Fibroblast of pulmonary artery (primary cell): ENCODE measurements around the gene TYK2.

Experiments used
- DNase-seq: peaks from one replicate; pipeline ENCODE4 v3.0.0-alpha.2; 2010; ENCODE audit warnings: low read depth
- H3K4me3 ChIP-seq: replicated peaks from 2 replicates; pipeline ENCODE4 v1.5.1; 2011; ENCODE audit warnings: low read depth, mild to moderate bottlenecking, control low read depth, low read length, moderate library complexity
- TF ChIP-seq, protein P1 (sequence below): IDR thresholded peaks from 2 replicates; pipeline ENCODE4 v1.5.1; 2011; ENCODE audit warnings: mild to moderate bottlenecking, control low read depth, low read length, inconsistent platforms; ENCODE audit errors: missing control alignments

TYK2 gene

DNA sequence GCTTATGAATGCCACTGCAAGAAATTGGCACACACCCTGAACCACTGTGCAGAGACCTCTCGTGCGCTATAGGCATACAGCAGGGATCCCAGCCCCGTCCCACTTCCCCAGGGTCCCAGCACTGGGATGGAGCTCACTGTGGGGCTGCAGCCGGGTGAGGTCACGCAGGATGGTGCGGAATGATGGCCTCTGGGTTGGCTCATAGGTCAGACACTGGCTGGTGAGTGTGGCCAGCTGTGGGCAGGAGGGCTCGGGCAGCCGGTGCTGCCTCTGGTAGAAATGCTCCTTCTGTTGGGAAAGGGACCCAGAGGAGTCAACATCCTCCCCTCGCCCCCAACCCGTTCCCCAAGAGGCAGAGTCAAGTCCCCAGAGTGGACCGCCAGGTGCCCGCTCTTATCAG is 23.9 kb downstream of the TYK2 start:
- no peak for DNase-seq
- TF ChIP-seq, protein P1, sequence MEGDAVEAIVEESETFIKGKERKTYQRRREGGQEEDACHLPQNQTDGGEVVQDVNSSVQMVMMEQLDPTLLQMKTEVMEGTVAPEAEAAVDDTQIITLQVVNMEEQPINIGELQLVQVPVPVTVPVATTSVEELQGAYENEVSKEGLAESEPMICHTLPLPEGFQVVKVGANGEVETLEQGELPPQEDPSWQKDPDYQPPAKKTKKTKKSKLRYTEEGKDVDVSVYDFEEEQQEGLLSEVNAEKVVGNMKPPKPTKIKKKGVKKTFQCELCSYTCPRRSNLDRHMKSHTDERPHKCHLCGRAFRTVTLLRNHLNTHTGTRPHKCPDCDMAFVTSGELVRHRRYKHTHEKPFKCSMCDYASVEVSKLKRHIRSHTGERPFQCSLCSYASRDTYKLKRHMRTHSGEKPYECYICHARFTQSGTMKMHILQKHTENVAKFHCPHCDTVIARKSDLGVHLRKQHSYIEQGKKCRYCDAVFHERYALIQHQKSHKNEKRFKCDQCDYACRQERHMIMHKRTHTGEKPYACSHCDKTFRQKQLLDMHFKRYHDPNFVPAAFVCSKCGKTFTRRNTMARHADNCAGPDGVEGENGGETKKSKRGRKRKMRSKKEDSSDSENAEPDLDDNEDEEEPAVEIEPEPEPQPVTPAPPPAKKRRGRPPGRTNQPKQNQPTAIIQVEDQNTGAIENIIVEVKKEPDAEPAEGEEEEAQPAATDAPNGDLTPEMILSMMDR = no peak
- no peak overlapping the region for H3K4me3 ChIP-seq

DNA sequence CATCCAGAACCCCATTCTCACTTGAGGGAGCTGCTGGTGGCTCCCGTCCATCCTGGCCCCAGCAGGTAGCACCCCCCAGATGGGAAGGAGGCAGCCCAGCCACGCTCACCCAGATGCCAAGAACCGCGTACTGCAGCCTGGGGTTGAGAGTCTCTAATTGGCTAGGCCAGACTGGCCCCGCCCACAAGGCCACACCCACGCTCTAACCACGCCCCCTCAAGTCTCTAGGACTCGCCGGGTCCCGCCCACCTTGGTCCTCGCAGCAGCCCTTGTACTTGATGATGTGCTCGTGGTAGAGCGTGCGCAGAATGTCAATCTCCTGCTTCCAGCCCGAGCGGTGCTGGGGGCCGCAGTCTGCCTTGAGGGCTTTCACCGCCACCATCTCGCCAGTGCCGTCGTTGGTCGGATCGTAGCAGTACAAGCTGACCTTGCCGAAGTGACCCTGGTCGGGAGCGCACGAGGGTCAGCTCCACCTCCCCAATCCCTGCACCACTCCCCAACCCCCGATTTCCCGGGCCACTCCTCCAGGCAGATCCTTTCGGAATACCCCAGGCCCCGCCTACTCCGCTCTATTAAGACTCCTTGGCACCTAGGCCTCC is 26.5 kb downstream of the TYK2 start:
- peak; percentile 15 for DNase-seq
- TF ChIP-seq, protein P1 = no peak
- no peak overlapping the region for H3K4me3 ChIP-seq

DNA sequence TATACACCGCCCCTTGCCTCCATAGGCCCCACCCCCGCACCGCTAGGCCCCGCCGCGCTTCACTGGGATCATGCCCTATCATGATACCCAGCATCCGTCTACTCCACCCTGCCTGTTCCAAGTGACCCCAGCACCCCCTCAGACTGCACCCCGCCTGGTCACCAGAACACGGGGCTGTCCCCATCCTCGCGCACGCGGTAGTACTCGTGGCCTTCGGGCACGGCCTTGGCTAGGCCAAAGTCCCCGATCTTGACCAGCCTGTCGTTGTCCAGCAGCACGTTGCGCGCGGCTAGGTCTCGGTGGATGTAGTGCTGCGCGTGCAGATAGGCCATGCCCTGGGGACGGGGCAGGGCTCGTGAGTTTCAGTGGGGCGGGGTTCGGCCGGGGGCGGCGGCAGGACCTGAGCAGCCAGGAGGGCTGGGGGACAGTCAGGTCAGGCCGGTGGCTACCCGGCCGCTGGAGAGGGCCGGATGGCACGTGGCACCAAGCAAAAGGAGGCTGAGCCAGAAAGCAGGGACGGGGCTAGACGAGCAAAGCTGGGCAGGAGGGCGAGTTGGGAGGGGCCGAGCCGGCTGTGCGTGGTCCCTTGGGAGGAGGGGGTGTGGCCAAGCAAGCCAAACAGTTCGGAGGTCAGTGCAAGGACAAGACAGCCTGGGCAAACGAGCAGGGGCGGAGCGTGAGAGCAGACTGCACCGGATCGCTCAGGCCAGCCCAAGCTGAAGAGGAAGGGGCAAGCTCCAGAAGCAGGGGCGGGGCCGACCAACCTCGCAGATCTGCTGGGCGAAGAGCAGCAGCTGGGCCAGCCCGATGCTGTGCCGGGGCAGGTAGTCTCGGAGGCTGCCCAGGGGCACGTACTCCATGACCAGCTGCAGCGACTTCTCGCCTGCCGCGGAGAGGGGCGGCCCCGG is 27.4 kb downstream of the TYK2 start:
- no peak for DNase-seq
- no peak overlapping the region for H3K4me3 ChIP-seq
- TF ChIP-seq, protein P1 = no peak

DNA sequence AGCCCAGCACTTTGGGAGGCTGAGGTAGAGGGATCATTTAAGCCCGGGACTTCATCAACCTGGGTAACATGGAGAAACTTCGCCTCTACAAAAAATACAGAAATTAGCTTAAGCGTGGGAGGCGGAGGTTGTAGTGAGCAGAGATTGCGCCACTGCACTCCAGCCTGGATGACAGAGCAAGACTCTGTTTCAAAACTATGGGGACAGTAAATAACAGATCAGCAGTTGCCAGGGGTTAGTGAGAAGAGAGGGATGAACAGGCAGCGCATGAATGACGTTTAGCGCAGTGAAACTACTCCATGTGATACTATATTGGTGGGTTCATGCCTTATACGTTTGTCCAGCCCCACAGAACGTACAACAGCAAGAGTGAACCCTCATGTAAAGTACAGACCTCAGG is 33.9 kb downstream of the TYK2 start:
- no peak overlapping the region for H3K4me3 ChIP-seq
- TF ChIP-seq, protein P1 = no peak
- DNase-seq = peak; percentile 63

DNA sequence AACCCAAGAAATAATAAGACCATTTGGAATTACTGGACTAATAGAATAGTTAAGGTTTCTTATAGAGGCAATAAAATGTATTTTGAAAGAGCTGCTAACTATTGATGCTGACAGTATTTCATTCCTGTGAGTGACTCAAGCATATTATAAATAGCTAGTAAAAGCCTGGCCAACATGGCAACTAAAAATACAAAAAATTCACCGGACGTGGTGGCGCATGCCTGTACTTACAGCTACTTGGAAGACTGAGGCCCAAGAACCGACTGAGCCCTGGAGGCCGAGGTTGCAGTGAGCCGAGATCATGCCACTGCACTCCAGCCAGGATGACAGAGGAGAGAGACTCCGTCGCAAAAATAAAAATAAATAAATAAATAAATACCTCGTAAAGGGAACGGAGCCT is 35.6 kb downstream of the TYK2 start:
- TF ChIP-seq, protein P1 = no peak
- DNase-seq = no peak
- H3K4me3 ChIP-seq = no peak overlapping the region

DNA sequence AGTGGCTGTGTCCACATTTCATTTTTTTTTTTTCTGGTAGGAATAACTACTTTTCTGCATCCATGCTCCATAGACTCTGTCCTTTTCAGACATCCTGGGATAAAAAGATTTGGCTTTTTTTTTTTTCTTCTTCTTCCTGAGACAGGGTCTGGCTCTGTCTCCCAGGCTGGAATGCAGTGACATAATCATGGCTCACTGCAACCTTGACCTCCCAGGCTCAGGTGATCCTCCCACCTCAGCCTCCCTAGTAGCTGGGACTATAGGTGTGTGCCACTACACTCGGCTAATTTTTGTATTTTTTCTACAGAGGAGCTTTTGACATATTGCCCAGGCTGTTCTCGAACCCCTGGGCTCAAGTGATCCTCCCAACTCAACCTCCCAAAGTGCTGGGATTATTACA is 36.9 kb downstream of the TYK2 start:
- no peak overlapping the region for H3K4me3 ChIP-seq

More for the DNA sequence above, 36.9 kb downstream of the TYK2 start:
- TF ChIP-seq, protein P1 = no peak
- no peak for DNase-seq
